ENCODE results near the gene RSRC2. TPM values are rescaled to one million over a fixed set of nuclear protein-coding genes. Genes with fewer than 3 reads are reported as not detected.

The RSRC2 gene
- total RNA-seq, 1 experiment from 2014 or later = 93.1 TPM

DNA sequence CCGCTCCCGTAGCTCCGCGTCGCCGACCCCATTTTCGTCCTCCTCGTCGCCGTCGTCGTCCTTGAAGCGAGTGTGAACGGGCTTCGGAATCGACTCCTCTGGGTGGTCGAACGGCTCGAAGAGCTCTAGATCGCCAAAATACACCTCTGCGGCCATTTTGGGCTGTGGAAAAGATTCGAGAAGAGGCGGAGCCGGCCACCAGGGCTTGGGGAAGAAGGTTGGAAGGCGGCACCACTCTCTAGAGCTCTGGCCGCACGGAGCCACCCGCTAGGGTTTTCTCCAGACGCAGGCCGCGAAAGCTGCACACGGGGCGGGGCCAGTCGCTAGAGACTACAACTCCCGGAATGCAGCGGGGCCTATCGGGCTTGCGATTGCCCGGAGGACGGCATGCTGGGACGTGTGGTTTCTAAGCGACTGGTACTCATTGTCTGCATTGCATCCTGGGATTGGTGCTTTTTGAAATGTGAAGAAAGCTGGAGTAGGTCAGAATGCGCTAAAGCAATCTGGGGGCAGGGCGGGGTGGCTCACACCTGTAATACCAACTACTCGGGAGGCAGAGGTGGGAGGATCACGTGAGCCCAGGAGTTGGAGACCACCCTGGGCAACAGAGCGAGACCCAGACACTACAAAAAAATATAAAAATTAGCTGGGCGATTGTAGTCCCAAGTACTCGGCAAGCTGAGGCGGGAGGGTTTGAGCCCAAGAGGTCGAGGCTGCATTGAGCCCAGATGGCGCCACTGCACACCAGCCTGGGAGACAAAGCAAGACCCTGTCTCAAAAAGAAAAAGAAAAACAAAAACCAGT is 25.8 kb downstream of the RSRC2 start, which contains the start of gene ZCCHC8 (continued):
- no peak for TF ChIP-seq CTCF (IDR thresholded peaks at IDR 0.05)
- 0 out of 2 replicates have a peak, but pooled peaks have one; percentile 39 for TF ChIP-seq ZNF317 (CRISPR knock-in tag; IDR thresholded peaks at IDR 0.05; ENCODE audit: borderline replicate concordance, low read depth)
- TF ChIP-seq ZNF532 (CRISPR knock-in tag; IDR thresholded peaks at IDR 0.05; ENCODE audit: borderline replicate concordance) = no peak
- no peak for TF ChIP-seq GRHL2 (CRISPR knock-in tag; IDR thresholded peaks at IDR 0.05; ENCODE audit: insufficient replicate concordance, severe bottlenecking)
- no peak for TF ChIP-seq SOX15 (CRISPR knock-in tag; IDR thresholded peaks at IDR 0.05)
- TF ChIP-seq, protein P1, sequence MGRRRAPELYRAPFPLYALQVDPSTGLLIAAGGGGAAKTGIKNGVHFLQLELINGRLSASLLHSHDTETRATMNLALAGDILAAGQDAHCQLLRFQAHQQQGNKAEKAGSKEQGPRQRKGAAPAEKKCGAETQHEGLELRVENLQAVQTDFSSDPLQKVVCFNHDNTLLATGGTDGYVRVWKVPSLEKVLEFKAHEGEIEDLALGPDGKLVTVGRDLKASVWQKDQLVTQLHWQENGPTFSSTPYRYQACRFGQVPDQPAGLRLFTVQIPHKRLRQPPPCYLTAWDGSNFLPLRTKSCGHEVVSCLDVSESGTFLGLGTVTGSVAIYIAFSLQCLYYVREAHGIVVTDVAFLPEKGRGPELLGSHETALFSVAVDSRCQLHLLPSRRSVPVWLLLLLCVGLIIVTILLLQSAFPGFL (CRISPR knock-in tag; IDR thresholded peaks at IDR 0.05; ENCODE audit: borderline replicate concordance) = no peak
- TF ChIP-seq, protein P2, sequence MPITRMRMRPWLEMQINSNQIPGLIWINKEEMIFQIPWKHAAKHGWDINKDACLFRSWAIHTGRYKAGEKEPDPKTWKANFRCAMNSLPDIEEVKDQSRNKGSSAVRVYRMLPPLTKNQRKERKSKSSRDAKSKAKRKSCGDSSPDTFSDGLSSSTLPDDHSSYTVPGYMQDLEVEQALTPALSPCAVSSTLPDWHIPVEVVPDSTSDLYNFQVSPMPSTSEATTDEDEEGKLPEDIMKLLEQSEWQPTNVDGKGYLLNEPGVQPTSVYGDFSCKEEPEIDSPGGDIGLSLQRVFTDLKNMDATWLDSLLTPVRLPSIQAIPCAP (CRISPR knock-in tag; IDR thresholded peaks at IDR 0.05) = no peak
- TF ChIP-seq, protein P3, sequence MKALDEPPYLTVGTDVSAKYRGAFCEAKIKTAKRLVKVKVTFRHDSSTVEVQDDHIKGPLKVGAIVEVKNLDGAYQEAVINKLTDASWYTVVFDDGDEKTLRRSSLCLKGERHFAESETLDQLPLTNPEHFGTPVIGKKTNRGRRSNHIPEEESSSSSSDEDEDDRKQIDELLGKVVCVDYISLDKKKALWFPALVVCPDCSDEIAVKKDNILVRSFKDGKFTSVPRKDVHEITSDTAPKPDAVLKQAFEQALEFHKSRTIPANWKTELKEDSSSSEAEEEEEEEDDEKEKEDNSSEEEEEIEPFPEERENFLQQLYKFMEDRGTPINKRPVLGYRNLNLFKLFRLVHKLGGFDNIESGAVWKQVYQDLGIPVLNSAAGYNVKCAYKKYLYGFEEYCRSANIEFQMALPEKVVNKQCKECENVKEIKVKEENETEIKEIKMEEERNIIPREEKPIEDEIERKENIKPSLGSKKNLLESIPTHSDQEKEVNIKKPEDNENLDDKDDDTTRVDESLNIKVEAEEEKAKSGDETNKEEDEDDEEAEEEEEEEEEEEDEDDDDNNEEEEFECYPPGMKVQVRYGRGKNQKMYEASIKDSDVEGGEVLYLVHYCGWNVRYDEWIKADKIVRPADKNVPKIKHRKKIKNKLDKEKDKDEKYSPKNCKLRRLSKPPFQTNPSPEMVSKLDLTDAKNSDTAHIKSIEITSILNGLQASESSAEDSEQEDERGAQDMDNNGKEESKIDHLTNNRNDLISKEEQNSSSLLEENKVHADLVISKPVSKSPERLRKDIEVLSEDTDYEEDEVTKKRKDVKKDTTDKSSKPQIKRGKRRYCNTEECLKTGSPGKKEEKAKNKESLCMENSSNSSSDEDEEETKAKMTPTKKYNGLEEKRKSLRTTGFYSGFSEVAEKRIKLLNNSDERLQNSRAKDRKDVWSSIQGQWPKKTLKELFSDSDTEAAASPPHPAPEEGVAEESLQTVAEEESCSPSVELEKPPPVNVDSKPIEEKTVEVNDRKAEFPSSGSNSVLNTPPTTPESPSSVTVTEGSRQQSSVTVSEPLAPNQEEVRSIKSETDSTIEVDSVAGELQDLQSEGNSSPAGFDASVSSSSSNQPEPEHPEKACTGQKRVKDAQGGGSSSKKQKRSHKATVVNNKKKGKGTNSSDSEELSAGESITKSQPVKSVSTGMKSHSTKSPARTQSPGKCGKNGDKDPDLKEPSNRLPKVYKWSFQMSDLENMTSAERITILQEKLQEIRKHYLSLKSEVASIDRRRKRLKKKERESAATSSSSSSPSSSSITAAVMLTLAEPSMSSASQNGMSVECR (CRISPR knock-in tag; IDR thresholded peaks at IDR 0.05; ENCODE audit: borderline replicate concordance) = peak; percentile 88; the same call in 1 of the 2 replicates
- TF ChIP-seq ZBTB21 (CRISPR knock-in tag; IDR thresholded peaks at IDR 0.05; ENCODE audit: borderline replicate concordance) = peak; percentile 61; the same call in 1 of the 2 replicates
- TF ChIP-seq, protein P4, sequence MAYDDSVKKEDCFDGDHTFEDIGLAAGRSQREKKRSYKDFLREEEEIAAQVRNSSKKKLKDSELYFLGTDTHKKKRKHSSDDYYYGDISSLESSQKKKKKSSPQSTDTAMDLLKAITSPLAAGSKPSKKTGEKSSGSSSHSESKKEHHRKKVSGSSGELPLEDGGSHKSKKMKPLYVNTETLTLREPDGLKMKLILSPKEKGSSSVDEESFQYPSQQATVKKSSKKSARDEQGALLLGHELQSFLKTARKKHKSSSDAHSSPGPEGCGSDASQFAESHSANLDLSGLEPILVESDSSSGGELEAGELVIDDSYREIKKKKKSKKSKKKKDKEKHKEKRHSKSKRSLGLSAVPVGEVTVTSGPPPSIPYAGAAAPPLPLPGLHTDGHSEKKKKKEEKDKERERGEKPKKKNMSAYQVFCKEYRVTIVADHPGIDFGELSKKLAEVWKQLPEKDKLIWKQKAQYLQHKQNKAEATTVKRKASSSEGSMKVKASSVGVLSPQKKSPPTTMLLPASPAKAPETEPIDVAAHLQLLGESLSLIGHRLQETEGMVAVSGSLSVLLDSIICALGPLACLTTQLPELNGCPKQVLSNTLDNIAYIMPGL (CRISPR knock-in tag; IDR thresholded peaks at IDR 0.05) = peak; percentile 41; the same call in 1 of the 2 replicates
- TF ChIP-seq, protein P5, sequence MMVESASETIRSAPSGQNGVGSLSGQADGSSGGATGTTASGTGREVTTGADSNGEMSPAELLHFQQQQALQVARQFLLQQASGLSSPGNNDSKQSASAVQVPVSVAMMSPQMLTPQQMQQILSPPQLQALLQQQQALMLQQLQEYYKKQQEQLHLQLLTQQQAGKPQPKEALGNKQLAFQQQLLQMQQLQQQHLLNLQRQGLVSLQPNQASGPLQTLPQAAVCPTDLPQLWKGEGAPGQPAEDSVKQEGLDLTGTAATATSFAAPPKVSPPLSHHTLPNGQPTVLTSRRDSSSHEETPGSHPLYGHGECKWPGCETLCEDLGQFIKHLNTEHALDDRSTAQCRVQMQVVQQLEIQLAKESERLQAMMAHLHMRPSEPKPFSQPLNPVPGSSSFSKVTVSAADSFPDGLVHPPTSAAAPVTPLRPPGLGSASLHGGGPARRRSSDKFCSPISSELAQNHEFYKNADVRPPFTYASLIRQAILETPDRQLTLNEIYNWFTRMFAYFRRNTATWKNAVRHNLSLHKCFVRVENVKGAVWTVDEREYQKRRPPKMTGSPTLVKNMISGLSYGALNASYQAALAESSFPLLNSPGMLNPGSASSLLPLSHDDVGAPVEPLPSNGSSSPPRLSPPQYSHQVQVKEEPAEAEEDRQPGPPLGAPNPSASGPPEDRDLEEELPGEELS (CRISPR knock-in tag; IDR thresholded peaks at IDR 0.05) = no peak; the same call in 1 of the 2 replicates
- no peak for TF ChIP-seq NFATC4 (CRISPR knock-in tag; IDR thresholded peaks at IDR 0.05)
- TF ChIP-seq, protein P6, sequence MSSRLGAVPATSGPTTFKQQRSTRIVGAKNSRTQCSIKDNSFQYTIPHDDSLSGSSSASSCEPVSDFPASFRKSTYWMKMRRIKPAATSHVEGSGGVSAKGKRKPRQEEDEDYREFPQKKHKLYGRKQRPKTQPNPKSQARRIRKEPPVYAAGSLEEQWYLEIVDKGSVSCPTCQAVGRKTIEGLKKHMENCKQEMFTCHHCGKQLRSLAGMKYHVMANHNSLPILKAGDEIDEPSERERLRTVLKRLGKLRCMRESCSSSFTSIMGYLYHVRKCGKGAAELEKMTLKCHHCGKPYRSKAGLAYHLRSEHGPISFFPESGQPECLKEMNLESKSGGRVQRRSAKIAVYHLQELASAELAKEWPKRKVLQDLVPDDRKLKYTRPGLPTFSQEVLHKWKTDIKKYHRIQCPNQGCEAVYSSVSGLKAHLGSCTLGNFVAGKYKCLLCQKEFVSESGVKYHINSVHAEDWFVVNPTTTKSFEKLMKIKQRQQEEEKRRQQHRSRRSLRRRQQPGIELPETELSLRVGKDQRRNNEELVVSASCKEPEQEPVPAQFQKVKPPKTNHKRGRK (CRISPR knock-in tag; IDR thresholded peaks at IDR 0.05; ENCODE audit: borderline replicate concordance) = no peak
- no peak for TF ChIP-seq STAT6 (CRISPR knock-in tag; conservative IDR thresholded peaks at IDR 0.05; ENCODE audit: low read depth)
- TF ChIP-seq NFE2L1 (CRISPR knock-in tag; IDR thresholded peaks at IDR 0.05) = no peak
